Inflammatory macrophage (primary cell): ENCODE results near the gene XXYLT1.
"Not testable (repeated sequence)": the region's sequence is repeated elsewhere in the genome, so short reads cannot be mapped to it uniquely, and the experiment has no call there.

Experiments
- DNase-seq, 2 donors: peaks; one replicate each; pipeline ENCODE4 v3.0.0-alpha.2; 2020 to 2022

XXYLT1 gene

DNA sequence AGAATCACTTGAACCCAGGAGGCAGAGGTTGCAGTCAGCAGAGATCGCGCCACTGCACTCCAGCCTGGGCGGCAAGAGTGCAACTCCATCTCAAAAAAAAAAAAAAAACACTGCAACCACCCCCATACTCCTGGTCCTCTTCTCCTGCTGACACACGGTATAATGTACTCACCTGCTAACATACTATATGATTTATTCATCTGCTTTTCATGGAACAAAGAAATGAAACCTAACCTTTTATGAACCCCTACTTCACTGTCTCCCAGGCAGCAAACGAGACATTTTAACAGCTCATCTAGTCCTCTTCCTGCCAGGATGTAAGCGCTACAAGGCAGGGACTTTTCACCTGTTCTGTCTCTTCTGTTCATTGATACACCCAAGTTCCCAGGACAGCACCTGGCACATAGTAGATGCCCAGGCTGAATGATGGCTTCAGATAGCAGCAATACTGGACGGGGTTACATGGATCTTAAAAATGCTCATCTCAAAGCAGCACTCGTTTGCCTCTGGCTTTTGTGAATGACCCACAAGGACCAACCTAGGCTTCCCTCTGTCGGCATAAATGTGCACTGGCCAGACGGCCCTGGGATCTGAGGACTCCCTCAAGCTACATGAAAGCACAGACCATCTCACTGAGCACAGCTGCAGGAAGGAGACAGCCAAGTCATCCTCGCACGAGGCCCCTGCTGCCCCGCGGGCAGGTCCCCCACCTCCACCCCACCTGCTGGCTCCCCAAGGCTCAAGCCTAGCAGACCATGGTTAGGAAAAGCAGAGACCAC, 20.3 kb downstream of the XXYLT1 start:
- DNase-seq = peak in 1 of 2 donors; percentile 19

DNA sequence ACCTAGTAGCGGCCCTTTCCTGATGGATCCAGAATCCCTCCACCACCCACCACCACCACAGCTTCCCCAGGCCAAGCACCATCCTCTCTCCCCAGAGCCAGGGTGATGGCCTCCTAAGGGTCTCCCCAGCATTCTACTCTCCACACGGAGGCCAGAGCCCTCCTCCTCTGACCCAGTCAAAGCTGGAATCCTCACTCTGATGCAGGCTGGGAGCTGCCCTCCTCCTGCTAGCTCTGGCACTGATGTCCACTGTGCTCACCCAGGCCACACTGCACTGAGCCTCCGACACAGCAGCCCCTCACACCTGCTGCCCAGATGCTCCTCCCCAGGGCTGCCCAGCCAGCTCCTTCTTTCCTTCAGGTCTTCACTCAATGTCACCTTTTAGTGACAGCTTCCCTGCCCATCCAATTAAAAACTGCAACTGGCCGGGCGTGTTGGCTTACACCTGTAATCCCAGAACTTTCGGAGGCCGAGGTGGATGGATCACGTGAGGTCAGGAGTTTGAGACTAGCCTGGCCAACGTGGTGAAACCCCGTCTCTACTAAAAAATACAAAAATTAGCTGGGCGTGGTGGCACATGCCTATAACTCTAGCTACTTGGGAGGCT, 21.0 kb downstream of the XXYLT1 start:
- no peak for DNase-seq

DNA sequence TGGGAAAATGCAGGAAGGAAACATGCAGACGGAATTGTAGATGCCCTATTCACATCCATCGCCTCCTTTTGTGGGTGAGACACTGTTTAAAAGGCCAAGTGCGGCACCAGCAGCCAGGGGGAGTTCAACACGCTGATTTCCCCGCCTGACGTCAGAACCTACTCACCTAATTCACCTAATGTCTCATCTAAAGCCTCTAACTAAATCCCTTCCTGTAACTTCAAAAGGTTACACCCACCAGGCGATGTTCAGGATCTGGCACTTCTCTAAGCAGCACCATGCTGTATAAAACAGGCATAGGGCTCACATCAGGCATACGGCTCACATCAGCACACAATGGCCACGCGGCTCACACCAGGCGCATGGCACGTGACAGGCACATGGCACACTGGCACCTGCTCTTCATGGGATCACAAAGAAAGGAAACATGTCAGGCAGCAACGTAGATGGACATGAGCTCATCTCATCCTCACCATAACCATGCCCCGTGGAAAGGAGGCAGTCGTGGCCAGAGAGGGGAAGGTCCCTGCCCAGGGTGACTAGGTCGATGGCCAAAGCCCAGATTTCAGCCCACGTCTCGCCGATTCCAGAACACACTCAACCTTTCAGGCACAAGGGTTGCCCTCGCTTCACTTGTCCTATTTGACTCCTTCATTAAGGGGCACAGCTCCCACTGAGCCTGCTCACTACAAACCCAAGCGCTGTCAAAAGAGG, 21.7 kb downstream of the XXYLT1 start:
- no peak for DNase-seq

DNA sequence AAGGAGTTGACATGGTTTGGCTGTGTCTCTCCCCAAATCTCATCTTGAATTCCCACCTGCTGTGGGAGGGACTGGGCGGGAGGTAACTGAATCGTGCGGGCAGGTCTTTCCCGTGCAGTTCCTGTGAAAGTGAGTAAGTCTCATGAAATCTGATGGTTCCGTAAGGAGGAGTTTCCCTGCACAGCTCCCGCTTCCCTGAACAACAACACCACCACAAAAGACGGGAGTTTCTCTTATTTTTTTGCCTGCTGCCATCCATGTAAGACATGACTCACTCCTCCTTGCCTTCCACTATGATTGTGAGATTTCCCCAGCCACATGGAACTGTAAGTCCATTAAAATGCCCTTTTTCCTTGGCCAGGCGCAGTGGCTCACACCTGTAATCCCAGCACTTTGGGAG, 22.7 kb downstream of the XXYLT1 start:
- no peak for DNase-seq

DNA sequence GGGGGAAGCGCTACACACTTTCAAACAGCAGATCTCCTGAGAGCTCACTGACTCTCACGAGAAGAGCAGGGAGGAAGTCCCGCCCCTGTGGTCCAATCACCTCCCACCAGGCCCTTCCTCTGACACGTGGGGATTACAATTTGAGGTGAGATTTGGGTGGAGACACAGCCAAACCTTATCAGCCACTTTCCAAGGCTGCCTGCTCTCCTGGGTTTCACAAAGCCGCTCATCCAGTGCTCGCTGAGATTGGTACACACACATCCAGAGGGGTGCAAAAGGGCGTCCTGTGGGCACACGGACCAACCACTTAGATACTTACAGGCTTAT, 23.1 kb downstream of the XXYLT1 start:
- no peak for DNase-seq

DNA sequence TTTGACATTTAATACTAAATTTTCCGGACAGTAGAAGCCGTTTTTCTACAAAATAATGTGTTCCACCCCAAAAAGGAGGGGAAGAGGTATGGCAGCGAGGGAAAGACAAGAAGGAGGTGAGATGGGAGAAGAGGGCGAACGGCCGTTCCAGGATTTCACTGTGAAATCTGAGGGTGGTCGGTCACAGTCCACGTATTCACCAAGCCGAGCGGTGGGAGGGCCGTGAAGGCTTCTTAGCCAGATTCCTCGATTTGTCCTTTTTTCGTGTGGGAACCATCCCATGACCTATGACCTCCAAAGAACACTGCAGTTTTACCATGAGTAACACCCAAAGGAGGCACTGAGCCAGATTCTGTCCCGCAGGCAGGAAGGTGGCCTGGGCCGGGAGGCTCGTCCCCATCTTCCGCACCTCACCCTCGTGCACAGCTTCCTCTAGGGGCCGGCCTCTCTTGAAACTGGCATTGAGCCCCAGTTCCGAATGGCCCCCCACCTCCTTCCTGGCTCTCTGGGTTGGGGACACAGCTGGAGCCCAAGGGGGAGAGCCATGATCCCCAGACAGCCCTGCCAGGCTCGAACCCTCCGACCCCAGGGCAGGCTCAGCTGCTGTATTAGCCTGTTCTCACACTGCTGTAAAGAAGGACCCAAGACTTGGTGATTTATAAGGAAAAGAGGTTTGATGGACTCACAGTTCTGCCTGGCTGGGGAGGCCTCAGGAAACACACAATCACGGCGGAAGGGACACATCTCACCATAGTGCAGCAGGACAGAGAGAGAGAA, 23.7 kb downstream of the XXYLT1 start:
- DNase-seq = no peak

DNA sequence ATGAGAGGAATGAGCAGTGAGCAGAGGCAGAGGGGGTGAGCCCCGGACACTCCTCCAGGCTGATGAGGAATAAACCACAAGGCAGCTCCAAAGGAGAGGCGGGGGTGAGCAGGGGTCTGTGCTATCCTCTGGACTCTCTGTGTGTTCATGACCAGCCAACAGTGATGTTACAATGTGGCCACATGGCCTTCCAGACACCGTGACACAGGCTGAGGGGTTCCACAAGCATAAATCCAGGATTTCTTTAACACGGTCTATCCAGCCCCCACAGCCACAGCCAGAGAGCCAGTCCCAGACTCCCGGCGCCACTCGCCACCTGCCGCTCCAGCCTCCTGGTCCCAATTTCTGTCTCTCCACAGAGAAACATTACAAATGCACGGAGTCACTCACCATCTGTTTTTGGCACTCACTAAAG, 24.4 kb downstream of the XXYLT1 start:
- DNase-seq = no peak

DNA sequence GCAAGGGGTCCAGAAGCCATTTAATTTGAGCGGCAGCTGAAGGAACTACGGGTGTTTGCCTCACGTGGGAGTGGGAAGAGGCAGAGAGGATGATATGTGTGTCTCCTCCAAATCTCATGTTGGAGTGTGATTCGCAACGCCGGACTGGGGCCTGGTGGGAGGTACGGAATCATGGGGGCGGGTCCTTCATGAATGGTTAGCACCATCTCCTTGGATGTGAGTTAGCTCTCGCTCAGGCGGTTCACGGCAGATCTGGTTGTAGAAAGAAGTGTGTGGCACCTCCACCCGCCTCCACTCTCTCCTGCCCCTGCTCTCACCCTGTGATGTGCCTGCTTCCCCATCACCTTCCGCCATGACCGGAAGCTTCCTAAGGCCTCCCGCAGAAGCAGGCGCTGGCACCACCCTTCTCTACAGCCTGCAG, 25.4 kb downstream of the XXYLT1 start:
- DNase-seq = no peak

DNA sequence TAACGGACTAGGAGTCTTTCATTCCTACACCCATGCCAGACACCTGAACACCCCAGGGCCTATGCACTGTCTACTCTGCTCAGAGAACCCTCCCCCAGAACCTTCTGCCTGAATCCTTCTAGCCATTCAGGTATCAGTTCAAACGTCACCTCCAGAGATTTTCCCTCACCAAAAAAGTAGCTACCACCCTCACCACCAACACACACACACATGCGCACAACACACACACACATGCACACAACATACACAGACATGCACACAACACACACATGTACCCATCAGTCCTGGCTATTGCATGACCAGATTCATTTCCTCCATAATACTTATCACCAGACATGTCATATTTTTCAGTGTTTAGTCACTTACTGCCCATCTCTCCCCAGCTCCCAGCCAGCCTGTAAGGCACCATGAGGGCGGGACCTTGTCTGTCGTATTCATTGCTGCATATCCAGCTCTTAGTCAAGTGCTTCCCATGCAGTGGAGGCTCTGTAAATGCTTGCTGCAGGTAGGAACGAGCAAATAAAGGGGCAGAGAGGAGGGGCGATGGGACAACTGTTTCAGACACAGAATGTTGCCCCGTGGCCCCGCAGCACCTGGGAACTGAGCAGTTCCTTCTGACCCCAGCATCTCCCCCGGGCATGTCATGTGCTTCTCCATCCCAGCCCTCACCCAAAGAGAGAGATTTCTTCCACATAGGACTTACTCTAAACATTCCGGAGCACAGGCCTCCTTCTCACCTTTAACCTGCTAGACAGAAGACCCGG, 29.2 kb downstream of the XXYLT1 start:
- no peak for DNase-seq

DNA sequence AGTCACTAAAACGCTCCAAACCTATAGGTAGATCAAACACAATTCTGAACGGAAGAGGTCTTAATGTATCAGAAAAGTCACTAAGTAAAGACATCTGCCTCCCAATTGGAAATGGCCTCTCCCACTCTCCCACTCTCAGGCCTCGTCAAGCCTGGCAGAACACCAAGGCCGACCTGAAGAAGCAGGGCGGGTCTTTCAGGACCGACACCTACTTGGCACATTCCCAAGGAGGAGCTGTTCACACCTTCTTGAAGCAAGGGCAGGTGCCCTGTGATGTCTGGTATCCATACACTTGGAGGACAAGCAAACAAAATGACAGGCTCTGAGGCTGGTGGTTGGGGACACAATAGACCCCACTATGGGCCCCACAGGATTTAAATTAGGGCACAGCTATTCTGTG, 30.0 kb downstream of the XXYLT1 start:
- no peak for DNase-seq

DNA sequence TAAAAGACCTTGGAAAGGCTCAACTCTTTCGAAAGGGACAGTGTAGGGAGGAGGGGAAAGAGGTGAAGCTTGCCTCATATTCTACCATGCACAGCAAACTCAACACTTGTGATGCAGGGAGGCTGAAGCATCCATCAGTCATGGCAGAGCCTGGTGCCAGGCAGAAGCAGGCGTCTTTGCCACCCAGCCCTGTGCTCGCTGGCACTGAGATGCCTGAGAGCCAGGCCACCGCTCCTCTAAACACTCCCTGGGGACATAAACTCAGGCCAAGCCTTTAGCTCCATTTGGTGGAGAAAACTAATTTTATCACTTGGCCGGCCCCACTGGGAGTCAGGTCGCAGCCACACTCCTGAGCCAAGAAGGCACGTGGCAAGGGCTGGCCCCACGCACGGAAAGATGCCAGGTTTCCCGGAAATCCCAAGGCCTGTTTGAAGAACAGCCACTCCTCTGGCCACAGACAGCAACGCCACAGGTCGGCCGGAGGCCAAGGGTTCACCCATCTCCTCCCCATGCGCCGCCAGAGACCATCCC, 30.7 kb downstream of the XXYLT1 start:
- no peak for DNase-seq

DNA sequence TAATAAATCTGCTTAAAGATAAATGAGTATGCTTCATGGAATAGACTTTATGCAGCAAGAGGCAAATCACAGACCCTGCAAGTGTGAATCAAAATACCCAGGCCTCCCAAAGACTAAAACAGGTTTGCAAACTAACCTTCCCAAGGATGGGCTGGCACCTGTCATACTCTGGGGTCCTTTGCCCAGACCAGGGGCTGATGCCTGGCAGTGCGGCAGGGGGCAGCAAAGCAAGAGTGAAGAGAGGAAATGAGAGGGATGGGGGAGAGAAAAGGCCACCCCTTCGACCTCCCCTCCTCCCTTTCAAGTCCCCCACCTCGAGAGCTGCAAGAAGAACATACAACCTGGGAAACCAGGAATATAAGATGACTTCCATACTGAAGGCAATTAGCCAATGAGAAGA, 31.8 kb downstream of the XXYLT1 start:
- no peak for DNase-seq

DNA sequence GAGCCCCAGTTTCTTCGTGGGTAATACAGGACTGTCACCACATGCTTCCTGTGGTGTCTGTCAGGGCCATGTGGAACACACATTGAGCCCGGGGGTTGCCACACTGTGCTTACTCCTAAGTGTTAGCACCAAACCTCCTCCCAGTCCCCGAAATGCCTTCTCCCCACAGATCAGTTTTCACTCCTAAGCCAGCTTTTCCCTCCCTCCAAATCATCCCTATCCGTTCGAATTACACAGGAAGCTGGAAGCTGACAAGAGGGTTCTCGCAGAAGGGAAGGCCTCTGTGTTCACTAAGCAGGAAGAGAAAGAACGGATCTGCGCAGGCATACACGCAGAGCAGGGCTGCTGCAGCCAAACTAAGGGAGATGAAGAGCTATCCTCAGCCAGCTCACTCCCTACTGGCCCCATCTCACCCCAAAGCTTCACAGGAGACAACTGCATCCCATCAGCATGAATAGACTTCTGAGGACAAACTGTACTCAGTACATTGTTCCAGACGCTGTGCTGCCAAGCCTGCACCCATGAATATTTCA, 32.3 kb downstream of the XXYLT1 start:
- no peak for DNase-seq

DNA sequence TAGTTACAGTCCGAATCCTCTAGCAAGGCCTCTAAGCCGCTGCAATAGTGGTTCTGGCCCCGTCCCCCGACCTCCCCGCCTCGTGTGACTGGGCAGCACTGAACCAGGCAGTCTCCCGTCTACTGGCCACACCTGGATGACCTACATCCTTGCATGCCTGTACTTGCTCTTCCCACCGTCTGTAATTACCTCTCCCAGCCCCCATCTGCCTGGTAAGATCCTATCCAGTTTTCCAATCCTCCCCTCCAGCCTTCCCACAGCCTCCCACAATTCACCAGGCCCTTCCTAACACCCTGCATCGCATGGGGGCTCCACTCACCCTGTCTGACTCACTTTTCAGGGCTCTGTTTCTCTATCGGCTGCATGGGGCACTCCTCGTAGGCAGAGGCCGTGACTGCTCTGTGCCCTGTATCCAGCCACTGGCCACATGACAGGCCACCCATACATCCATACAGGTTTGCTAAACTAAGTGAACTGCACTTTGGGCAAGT, 32.8 kb downstream of the XXYLT1 start:
- no peak for DNase-seq

DNA sequence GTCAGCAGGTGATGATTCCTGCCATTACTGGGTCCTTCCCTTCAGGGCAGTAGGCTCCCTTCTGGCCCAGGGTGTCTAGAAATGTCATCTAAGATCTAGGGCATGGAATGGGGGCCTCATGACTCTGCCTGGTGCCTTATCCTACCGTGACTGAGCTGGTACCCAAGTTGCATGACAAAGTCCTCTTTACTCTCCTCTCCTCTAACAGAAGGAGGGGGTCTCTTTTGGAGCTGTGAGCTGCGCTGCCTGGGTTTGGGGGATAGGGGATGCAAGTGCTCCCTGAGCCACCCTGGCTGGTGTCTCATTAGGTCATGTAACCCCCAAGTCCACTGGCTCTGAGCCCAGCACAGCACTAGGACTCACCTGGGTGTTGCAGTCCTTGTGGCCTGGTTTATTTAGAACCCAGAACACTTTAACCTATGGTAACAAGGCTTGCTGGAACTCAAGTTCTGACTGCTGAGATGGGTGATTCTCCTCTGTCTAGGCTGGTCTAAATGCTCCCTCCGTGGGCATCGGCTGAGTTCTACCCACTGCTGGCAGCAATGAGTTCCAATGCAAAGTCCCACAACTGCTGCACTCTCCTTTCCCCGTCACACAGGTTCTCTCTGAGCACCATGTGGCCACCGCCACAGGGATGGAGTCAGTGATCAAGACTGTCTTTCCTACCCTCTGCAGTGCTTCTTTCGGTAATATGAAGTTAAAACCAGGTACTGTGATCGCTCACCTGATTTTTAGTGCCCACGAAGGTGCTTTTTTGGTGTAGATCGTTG, 34.0 kb downstream of the XXYLT1 start:
- no peak for DNase-seq

DNA sequence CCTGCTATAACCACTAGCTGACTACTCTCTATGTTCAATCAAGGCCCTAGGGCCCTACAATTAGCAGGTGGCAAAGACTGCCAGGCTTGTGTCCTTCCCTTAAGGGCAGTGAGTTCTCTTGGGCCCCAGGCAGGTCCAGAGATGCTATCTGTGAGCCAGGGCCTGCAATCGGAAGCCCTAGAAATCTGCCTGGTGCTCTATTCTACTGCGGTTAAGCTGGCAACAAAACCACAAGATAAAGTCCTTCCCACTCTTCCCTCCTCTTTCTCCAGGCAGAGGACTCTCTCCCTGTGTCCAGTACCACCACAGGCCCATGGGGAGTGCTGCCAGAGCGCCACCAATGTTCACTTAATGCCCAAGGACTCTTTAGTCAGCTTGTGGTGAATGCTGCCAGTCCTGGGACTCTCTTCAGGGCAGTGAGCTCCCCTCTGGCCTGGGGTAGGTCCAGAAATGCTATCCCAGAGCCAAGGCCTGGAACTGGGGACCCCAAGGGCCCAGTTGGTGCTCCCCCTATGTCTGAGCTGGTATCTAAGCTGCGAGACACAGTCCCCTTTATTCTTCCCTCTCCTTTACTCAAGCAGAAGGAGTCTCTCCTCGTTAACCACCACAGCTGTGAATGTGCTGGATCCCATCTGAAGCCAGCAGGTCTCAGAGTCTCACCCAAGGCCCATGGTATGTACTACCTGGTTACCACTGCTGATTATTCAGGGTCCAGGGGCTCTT, 34.7 kb downstream of the XXYLT1 start:
- DNase-seq = no peak

DNA sequence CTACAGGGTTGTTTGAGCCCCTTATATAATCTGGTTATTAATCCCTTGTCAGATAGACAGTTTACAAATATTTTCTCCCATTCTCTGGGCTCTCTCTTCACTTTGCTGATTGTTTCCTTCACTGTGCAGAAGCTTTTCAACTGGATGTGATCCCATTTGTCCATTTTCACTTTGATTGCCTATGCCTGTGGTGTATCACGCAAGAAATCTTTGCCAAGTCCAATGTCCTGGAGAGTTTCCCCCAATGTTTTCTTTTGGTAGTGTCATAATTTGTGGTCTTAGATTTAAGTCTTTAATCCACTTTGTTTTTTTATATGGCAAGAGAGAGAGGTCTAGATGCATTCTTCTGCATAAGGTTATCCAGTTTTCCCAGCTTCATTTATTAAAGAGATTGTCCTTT, 40.7 kb downstream of the XXYLT1 start:
- DNase-seq = no peak

DNA sequence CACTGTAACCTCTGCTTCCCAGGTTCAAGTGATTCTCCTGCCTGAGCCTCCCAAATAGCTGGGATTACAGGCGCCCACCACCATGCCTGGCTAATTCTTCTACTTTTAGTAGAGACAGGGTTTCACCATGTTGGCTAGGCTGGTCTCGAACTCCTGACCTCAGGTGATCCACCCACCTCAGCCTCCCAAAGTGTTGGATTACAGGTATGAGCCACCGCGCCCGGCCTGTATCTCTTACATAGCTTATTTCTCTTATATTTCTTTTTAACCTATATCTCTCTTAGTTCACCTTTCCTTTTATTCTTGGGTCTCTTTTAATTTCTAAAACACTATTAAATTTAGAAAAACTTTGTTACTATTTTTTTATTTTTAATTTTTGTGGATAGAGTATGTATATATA, 42.1 kb downstream of the XXYLT1 start:
- DNase-seq = not testable (repeated sequence)

DNA sequence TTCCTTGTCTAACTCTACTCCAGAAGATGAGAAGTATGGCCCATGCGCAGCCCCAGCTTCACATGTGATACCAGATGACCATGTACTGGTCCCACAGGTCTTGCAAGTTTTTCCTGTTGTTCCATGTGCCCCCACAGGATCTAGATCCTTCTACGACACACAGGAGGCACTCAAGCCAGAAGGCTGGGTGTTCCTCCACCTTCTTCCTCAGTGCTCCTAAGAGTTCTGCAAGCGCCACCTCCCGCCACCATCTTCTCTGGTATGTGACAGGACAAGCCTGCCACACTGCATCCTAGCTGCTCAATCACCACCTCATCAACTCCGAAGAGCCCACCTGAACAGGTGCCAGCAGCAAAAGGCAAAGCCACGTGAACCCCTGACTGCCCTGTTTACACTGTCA, 43.1 kb downstream of the XXYLT1 start:
- DNase-seq = no peak

DNA sequence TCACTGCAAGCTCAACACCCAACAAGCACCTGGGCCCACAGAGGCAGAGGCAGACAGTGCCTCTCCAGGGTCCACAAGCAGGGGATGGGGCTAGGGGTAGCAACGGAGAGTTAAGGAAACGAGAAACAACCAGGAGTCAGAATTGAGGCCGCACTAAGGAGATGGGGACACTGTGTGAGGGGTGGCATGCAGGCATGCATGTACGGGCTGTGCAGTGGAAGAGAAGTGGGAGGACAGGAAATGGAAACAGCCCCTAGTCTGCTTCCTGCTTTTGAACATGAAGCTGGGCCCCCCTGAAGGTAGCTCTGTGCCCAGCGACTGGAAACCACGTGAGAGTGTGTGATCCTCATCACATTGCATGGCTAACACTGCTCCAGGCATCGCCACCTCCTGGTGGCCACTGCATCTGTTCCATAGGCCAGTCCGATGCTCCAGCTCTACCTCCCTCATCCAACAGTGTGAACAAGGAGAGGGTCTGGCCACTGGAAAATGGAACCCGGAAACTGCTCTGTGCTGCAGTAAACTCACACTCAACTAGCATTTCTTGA, 44.0 kb downstream of the XXYLT1 start:
- DNase-seq = no peak
